Activated CD8-positive, alpha-beta memory T cell treated with anti-CD3 and anti-CD28 coated beads for 24 hours (primary cell): ENCODE measurements around the gene DNAJB4.
"Not testable (repeated sequence)": the region's sequence is repeated elsewhere in the genome, so short reads cannot be mapped to it uniquely, and the experiment has no call there.

ENCODE experiments used
- DNase-seq: peaks from one replicate; pipeline ENCODE4 v3.0.0-alpha.2; 2020

DNAJB4 gene

GRCh38 chr1:77994117-77994705 is 10.5 kb upstream of the DNAJB4 start:
- no peak for DNase-seq

- no peak for DNase-seq
These were observed 8.0 kb upstream of the DNAJB4 start for GRCh38 chr1:77996734-77997133.

GRCh38 chr1:78000536-78000935 is 4.2 kb upstream of the DNAJB4 start:
- DNase-seq = not testable (repeated sequence)

- DNase-seq = no peak
These were observed 1.5 kb upstream of the DNAJB4 start for GRCh38 chr1:78003070-78003746.

- DNase-seq = peak; percentile 67
These were observed 639 bp upstream of the DNAJB4 start for GRCh38 chr1:78003882-78004718.

GRCh38 chr1:78005448-78005722 is 646 bp downstream of the DNAJB4 start:
- DNase-seq = no peak

GRCh38 chr1:78005755-78006154 is 1.0 kb downstream of the DNAJB4 start:
- DNase-seq = no peak

- no peak for DNase-seq
These were observed 1.8 kb downstream of the DNAJB4 start for GRCh38 chr1:78006521-78006920.

GRCh38 chr1:78007677-78008341 is 3.1 kb downstream of the DNAJB4 start:
- DNase-seq = no peak

- no peak for DNase-seq
These were observed 4.5 kb downstream of the DNAJB4 start for GRCh38 chr1:78009276-78009675.

- DNase-seq = no peak
These were observed 5.1 kb downstream of the DNAJB4 start for GRCh38 chr1:78009836-78010235.

- no peak for DNase-seq
These were observed 6.3 kb downstream of the DNAJB4 start for GRCh38 chr1:78011050-78011449.

- DNase-seq = no peak
These were observed 10.4 kb downstream of the DNAJB4 start for GRCh38 chr1:78015148-78015547.

GRCh38 chr1:78019024-78019423 is 14.3 kb downstream of the DNAJB4 start:
- no peak for DNase-seq

GRCh38 chr1:78021134-78021533 is 16.4 kb downstream of the DNAJB4 start:
- not testable (repeated sequence) for DNase-seq

- no peak for DNase-seq
These were observed 25.1 kb downstream of the DNAJB4 start for GRCh38 chr1:78029793-78030192.

GRCh38 chr1:78032996-78033796 is 28.5 kb downstream of the DNAJB4 start:
- DNase-seq = no peak

GRCh38 chr1:78033797-78034172 is 29.0 kb downstream of the DNAJB4 start:
- DNase-seq = no peak

GRCh38 chr1:78035121-78035520 is 30.4 kb downstream of the DNAJB4 start:
- no peak for DNase-seq

- no peak for DNase-seq
These were observed 31.7 kb downstream of the DNAJB4 start for GRCh38 chr1:78036450-78036849.

GRCh38 chr1:78038071-78038470 is 33.3 kb downstream of the DNAJB4 start:
- DNase-seq = no peak

GRCh38 chr1:78038491-78038939 is 33.8 kb downstream of the DNAJB4 start:
- no peak for DNase-seq
